ENCODE measurements around the gene PDGFD.

Gene PDGFD

DNA sequence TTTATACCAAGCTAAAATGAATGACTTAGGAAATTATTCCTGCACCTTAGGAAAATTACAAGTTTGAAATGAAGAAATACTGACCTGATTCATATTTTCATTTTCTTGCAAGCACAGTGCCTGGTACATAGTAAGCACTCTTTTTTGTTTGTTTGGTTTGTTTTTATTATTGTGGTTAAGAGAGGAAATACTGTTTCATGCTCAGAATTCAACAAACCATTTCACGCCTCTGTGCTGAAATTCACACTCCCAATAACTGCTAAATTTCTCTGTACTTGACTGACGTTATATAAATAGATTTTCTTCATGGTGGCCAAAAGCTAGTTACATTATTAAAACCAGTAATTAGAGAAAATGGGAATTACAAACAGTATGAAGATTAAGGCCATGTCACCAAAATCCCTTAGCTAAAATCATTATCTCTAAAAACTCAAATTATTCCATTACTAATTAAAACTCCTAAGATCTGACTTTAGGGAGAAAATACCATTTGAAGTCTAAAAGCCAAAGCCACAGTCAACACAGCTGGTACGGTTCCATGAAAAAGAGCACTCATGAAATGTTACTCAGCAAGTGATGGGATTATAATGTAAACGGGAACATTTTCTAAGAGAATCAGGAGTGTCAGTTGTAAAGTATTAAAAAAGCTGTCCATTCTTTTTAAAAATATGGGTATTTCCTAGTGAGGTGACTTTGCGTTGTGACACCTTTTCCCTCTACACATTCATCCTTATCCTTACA, 205.3 kb downstream of the PDGFD start:
- no peak for DNase-seq (ENCODE audit: low read depth in 2 of 2)

DNA sequence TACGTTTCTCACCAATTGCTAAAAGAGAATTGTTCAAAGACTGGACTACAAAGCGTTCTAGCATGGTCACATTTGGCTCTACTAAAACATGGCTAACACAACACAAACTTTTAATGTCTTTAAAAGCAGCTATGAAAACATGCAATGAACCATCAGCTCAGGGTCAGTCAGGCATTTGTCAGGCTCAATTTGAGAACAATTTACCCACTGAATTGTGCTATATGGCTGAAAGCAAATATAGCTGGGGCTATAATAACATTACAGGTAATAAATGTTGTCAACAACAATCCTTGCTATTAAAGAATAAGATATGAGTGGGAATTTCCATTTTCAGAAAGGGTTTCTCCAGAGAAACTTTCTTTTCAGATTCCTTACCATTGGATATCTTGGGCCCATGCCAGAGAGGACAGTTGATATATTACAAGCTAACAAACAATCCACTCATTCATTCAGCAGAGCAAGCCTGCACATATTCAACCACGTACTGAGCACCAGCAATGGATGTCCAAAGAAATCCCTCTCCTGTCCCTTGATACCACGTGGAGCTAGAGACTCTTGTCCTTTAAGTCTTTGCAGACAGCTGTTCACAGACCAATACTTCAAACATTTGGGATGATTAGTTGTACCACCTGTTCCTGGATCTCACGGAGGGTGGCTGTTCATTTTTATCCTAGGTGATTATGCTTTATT, 210.0 kb downstream of the PDGFD start:
- DNase-seq (ENCODE audit: low read depth in 2 of 2), result no peak

DNA sequence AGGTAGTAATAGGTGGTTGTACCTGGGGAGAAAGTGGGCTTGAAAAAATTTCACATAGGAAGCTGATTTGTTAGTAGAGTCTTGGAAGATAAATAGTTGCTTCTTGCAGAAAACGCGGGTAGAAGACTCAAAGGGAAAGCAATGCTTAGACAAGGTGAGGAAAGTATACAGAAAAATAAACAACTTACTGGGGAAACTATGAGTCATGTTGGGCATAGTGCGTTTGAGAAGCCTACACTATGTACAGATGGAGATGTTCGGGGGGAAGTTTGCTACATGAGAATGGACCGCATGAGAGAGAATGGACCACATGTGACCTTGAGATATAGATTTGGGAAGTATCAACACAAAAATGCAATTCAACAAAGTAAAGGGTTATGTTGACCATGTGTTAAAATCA, 214.2 kb downstream of the PDGFD start:
- no peak for DNase-seq (ENCODE audit: low read depth in 2 of 2)

DNA sequence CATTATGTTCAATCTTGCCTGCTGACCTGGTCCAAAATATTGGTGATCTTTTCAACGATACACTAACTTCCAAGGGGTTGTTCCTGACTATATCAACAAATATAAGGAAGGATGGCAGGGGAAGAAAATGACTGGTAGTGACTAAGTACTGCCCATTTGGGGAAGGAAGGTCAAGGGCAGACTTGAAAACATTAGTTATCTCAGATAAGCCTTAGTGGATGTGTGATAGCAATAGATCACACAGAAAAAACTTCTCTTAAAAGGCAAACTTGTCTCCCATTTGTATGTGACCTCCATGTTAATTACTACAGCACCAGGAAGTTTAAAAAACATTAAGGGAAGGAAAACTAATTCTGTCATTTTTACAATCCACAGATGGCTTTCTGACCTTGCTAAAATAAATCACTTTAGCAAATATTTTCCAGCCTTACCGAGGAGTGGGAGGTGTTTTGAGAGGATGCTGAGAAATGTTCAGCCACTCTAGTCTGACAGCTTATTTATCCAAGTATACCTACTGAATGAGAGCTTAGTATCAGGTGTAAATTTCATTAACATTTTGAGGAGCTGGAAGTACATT, 215.7 kb downstream of the PDGFD start:
- DNase-seq (ENCODE audit: low read depth in 2 of 2), result no peak

DNA sequence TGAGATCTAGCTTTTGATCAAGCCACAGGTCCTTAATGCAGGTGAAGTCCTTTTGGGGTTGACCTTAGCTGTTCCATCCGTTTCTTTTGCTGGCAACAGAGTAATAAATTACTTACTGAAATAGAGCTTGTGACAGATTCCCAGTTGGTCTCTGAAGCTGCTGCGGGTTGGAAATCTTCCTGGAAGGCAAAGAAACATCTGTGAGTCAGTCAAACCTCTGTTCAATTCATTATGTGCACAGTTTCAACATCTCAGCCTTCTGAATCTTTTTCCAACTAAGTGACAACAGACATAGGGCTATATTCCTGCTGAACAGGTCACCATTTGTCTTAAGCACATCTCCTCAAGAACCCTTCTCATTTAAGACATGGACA, 216.4 kb downstream of the PDGFD start:
- DNase-seq (ENCODE audit: low read depth in 2 of 2), result no peak

DNA sequence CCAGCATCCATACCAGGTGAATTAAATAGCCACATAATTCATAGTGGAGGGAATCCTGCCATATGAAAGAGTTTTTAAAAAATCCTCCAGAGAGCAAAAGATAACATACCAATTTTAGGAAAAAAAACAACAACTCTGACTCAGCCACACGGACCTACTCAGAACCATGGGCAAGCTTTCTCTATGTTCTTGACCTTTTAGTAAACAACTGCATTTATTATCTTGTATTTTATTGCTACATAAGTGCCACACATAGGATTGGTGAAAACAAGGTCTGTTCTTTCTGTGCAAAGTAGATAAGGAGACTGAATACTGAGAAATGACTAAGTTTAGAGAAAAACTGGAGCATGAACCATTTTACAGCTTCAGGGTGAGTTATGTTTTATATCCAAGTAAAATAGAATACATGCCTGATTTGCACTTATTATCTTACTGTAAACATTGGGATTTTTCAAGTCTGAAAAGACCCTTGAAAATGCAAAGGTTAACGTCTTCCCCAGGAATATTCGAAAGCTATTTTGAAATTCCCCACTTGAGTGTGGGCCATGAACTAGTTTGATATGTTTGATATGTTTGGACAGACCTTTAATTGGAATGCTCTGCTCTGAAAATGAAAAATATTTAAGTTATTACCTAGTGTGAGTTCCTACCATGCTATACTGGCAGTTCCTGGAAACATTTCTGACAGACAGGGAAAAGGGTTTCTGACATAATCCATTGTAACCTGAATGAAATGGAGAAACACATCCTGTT, 217.0 kb downstream of the PDGFD start:
- no peak for DNase-seq (ENCODE audit: low read depth in 2 of 2)

DNA sequence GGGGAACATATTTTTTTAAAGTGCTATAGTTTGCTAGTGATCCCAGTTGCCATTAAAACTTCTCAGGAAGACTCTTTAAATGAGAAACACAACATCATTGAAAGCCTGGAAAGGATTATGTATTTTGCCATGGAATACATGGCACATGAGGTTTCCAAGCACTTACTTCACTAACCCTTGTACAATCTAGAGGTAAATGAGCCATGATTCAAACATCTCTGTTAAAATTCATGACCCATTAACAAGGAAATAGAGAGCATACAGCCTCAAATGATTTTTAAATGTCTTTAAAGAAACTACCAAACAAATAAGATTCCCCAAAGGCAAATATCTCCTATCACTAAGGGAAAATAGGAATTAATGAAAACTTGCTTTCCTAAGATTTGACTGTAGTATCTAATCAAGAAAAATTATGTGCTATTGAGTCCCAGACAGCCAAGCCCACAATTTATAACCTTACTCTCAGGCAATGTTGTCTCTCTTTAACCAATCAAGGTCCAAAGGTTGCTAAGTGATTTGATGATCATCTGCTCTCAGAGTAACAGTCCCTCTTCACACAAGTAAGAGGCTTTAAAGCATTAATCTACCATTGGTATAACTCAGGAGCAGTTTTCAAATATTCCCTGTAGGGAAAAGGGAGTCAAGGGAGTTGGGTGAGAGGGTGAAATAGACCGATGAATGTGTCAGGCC, 219.6 kb downstream of the PDGFD start:
- no peak for DNase-seq (ENCODE audit: low read depth in 2 of 2)

DNA sequence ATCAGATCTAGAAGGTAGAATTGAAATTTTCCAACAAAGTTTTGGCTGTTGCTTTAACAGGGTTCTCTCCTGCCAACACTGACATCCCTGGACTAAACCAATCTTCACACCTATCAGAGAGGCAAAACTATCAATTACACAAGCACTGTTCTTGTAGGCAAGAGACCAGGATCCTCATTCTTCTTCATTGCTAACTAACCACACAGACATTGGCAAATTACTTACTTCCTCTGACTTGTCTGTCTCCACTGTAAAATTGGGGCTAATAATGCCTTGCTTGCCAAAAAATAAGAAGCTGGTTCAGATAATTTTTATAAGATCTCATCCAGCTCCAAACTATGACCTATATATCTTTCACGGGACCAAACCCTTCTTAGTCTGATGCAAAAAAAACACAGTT, 221.3 kb downstream of the PDGFD start:
- no peak for DNase-seq (ENCODE audit: low read depth in 2 of 2)

DNA sequence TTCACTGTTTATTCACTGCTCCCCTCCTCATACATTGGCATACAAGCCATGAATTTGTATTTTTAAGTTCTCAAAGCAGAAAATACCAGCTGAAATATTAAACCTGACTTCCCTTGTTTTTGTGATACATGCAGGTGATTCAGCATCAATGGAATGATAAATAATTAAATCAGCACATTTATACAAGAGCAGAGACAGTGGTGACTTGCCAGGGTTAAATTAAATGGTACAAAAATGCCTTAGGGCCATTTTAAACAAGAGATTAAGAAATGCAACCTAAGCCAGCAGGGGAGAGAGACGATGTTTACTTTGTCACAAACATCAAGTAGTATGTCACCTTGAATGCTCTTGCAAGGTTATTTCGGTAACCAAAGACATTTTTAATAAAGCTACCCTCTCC, 223.4 kb downstream of the PDGFD start:
- no peak for DNase-seq (ENCODE audit: low read depth in 2 of 2)

DNA sequence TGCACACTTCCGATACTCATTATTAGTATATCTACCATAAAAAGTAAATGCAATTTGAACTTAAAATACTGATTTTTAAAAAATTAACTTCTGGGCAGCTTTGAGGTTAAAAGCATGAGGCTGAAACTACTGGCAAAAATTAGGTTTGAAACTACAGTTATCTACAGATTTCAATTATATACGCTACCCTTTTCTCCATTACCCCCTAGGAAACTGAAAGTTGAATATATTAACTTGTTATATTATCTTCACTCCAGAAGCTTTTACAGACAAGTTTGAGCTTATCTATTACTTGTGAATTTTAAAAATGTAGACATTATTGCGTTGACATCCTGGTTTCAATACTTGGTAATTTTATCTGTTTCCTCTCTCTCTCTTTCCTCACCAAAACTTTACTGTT, 224.3 kb downstream of the PDGFD start:
- no peak for DNase-seq (ENCODE audit: low read depth in 2 of 2)

DNA sequence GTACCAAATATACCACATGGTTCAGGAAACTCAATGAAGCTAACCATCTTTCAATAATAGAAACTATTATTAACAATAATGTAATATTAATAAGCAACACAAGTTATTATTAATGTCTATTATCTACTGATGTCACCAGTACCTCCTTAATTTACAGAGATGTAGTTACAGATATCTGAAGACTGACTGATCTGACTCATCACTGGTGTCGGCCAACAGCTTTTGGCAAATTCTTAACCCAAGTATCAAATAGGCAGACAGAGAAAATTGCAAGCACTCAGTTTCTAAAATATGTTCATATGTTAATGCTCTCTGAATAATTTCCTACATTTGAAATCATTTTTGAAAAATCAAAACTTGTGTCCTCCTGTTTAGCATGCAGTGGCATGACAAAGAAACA, 227.9 kb downstream of the PDGFD start:
- DNase-seq (ENCODE audit: low read depth in 2 of 2), result no peak

DNA sequence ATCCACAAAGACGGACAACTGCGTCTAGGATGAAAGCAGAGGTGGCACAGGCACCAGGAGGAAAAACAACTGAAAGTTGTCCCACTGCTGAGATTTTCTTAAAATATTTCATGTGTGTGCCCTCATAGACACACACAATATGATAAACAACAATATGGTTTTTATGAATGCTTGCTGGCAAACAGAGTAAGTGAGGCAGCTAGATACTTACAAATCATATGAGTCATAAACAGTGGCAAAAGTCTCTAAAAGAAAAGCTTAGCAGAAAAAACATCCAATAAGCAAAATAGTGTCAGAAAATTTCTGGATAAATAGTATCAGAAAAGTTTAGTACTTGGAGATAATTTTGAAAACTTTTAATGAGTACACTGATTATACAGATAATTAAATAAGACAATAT, 228.7 kb downstream of the PDGFD start:
- DNase-seq (ENCODE audit: low read depth in 2 of 2), result no peak

DNA sequence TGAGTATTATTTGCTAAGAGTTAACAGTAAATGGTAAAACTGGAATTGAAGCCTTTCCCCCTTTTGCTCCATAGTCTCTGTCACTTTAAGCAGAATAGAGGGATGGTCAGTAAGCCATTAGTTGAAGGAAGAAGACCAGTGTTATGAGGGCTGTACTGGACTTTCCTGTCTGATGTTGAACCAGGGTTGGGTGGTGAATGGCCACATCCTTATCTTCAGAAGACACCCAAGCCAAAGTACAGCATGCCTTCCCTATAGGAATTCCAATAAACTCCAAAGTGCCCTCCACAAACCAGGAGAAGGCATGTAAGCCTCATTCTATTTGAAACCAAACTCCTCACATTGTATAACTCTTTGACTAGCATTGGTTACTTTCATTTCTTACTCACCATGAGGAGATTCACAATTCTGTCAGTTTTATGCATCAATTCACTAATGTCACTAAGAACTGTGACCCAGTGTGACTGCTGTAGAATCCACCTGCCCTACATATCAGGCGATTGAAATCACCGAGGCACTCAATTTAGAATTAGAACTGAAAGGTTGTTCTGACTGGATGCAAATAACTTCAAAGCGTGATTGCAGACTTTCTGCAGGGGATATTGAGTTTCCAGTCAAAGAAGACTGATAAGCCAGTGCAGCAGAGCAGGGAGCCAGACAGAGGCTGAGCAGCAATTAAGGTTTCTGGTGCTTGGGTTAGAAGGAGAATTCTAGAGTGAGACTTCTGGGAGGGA, 234.6 kb downstream of the PDGFD start:
- no peak for DNase-seq (ENCODE audit: low read depth in 2 of 2)

DNA sequence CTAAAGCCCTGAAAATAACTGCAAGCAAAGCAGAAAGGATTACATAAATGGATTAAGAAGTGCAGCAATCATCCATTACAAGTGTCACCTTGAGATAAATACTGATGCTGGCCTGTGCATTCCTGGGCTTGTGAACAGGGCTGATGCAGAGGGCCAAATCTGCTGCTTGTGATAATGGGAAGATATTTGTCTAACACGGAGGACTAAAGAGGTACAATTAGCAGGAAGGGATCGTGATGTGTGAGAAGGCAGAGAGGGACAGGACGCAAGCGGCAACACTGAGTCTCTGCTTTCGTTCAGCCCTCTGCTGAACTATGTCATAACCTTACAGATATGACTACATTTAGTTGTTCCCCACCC, 235.2 kb downstream of the PDGFD start:
- no peak for DNase-seq (ENCODE audit: low read depth in 2 of 2)

DNA sequence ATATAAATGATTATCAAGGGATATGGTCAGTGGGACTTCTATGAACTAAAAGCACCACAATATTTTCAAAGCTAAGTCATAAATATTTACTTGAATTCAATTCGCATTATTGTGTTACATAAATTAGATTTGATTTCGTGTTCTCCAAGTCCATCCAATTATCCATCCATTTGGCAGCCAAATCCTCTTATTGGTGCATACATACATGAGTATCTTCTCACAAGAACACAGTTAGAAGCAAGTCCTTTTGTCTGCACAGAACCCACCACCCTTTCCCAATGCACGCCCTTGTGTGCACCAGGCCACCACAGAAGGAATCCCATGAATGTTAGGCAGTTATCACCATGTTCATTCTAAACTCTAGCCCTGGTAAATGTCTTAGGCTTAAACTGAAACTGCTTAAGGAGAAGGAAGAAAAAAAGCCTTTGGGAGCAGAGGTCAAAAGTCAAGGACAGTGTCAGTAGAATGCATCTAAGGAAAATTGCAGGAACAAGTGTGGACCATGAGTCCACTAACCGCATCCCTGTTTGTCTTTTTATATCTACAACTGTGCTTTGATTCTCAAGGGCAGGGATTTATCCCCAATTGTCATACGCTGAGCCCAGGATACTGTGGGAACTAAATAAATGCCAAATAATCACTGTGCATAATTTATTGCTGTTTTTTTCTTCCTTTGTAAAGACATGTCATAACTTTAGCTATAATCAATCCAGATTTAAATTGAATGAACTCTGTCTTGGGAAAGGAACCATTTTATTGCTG, 235.7 kb downstream of the PDGFD start:
- DNase-seq (ENCODE audit: low read depth in 2 of 2), result no peak

DNA sequence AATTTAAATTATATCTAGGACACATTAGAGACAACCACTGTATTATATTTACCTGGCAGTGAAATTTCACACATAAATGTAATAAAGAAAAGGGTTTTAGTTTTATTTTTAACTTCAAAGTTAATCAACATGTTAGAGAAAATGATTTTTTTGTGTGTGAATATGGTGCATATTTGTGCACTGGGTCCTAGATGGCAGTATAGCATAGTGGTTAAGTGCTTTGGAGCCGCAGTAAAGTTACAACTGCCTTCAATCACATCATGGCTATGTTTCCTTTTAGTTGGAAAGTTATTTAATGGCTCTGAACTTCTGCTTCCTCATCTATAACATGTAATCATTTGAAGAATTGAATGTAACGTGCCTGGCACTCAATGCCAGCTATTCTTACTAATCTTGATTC, 236.4 kb downstream of the PDGFD start:
- no peak for DNase-seq (ENCODE audit: low read depth in 2 of 2)

DNA sequence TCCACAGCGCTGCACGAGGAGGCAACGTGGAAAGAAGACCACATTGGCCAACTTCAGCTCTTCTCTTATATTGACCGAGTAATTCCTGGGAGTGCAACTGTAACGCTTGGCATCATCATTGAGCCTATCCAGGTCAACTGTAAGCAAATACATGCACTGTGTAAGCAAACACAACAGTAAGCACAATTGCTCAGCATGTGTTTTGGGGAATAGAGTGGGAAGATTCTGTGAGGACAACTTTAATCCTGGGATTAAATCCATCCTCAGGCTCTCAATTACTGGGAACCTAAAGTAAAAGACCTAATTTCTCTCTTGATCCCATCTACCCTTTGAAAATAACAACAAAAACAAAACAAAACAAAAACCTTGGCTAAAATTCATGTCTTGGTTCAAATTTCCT, 237.0 kb downstream of the PDGFD start:
- no peak for DNase-seq (ENCODE audit: low read depth in 2 of 2)

DNA sequence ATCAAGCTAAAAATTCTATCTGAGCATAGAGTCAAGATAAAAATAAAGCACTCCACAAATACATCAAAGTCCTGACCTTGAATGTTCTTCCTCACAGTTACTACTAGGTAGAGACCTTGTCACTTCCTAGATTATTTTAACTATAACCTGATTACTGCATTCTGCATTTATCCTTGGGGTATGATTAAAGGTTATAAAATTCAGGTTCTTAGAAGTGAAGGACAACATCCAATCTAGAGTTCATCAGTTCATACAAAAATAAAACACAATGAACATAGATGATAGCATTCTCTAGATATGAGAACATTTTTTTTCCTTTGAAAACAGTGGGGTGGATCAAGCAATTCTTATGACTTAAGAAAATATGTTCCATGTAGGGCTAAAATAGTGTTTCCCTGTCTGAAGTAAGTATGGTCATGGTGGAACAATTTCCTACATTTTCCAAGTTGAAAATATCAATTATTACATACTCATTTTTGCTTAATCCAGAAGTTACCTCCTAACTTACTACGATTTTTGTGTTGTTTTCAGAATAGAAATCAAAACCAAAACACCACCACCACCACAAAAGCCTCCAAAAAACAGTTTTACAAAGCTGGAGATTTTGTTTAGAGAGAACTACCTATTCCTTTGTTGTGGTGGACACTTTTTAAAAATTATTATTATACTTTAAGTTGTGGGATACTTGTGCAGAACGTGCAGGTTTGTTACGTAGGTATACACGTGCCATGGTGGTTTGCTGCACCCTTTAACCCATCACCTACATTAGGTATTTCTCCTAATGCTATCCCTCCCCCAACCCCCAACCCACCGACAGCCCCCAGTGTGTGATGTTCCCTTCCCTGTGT, 239.6 kb downstream of the PDGFD start:
- no peak for DNase-seq (ENCODE audit: low read depth in 2 of 2)

DNA sequence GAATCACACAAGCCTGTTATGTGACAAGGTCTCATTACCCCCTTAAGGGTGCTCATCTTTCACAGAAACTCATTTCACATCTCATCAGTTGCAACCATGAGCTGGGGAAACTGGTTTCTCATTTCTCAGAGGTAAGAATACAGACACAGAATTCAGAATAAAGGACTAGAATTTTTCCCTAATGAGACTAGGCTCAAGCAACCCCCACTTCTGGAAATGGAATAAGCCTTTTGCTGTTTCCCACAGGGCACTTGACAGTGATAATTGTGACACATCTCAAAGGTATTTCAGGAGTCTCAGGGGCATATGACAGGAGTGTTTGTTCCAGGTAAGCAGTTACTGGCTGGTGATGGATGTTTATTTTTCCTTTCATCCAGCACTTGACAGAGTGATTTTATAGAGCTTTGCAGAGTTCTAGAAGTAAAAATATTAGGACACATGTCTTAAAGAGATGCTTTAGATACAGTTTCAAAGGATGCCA, 240.5 kb downstream of the PDGFD start:
- DNase-seq (ENCODE audit: low read depth in 2 of 2), result no peak

DNA sequence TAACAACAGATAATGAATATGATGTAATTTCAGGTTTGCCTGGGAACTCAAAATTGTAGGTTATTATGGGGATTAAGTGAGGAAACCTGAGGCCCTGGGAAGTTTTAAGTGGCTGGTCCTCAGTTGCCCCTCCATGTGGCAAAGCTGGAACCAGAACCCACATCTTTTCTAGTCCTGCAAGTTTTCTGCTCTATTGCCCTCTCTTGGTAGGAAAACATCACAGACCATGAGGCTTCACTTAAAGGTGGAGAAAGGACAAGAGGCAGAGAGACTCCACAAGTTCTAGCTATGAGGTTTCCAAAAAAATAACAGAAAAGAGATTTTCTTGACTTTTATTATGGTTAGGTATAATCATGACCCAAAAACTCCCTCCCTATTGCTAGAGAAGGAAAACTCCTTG, 243.0 kb downstream of the PDGFD start:
- no peak for DNase-seq (ENCODE audit: low read depth in 2 of 2)
